ENCODE data around the gene MAP6.

GRCh38 chr11:75598264-75598663 is 70.6 kb downstream of the MAP6 start:
- no peak for TF ChIP-seq CTCF (IDR thresholded peaks at IDR 0.05; ENCODE audit: insufficient read depth, low read length, poor library complexity, severe bottlenecking)
- TF ChIP-seq EZH2phosphoT487 (conservative IDR thresholded peaks at IDR 0.05; ENCODE audit: low read length): no peak

All from SU-DHL-6 (cell line).